Occipital lobe (tissue), 2 donors: ENCODE data around the gene ZNF213. TPM values are rescaled to one million over a fixed set of nuclear protein-coding genes. Genes with fewer than 3 reads are reported as not detected.

Experiments
- DNase-seq: peaks from one replicate; lab custom pipeline; 2025; lab: John Stamatoyannopoulos, UW
- total RNA-seq: library from RNA; depleted of rRNA; stranded (reverse); fragments of >200 nt; gene quantifications from one replicate; pipeline ENCODE4 v1.2.3, GENCODE V29; 2014

The ZNF213 gene, protein sequence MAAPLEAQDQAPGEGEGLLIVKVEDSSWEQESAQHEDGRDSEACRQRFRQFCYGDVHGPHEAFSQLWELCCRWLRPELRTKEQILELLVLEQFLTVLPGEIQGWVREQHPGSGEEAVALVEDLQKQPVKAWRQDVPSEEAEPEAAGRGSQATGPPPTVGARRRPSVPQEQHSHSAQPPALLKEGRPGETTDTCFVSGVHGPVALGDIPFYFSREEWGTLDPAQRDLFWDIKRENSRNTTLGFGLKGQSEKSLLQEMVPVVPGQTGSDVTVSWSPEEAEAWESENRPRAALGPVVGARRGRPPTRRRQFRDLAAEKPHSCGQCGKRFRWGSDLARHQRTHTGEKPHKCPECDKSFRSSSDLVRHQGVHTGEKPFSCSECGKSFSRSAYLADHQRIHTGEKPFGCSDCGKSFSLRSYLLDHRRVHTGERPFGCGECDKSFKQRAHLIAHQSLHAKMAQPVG
- 8.3 TPM for total RNA-seq

DNA sequence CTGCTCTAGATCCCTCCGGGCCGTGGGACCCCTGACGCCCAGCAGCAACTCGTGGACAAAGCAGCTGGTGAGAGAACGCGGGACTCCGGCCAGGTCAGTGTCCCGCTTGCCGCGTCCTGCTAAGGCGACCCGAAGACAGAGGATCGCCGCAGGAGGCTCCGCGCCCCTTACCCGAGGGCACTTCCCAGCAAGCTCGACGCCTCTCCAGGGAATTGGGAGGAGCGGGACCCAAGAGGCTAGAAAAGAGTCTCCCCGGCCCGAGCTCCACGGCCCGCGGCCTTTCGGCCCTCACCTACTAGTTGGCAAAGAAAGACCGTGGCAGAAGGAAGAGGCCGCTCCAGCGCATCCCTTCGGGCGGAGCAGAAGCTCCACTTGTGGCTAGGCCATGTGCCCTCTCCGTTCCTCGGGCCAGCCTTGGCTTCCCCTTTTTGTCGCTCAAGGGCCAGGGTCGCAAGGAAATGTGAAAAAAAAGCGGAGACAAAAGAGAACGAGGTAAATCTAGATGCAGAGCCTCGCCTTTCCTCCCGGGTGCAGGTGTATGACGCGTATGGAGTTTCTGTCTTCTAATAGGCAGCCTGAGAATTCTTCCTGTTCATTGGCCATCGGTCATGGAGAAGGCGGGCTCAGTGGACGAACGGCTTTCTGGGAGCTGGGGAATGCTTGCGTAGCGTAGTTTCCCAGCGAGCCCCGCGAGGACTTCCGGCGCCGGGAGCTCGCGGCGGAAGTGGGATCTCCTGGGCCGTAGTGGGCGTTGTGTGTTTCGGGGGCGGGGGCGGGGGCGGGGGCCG lies at the start of gene ZNF213:
TSS of gene ZNF213 (plus strand) at position 692 of the 788 bp plus-strand sequence. CDS start 2,252 bp downstream, outside the sequence.
- DNase-seq: peak; percentile 95

DNA sequence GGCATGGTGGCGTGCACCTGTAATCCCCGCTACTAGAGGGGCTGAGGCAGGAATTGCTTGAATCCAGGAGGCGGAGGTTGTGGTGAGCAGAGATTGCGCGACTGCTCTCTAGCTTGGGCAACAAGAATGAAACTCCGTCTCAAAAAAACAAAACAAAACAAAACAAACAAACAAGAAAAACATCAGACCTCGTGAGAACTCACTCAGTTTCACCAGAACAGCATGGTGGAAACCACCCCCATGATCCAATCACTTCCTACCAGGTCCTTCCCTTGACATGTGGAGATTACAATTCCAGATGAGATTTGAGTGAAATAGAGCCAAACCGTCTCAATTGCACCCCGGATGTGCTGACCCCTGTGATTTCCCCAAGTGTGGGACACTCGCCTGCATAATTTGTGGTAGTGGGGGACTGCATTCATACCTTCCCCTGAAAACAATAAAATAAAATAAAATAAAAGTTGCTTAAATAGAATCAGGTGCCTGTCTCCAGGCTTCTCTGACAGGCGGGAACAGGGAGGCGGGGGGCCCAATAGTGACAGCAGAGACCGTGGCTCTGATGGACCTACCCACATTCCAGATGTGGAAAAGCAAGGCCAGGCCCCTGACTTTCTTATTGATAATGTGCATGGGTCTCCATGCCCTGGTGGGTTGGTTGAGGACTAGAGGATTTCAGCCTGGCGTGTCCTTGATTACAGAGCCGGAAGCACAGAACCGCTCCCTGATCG lies 48.8 kb upstream of the ZNF213 start:
- DNase-seq: no peak

DNA sequence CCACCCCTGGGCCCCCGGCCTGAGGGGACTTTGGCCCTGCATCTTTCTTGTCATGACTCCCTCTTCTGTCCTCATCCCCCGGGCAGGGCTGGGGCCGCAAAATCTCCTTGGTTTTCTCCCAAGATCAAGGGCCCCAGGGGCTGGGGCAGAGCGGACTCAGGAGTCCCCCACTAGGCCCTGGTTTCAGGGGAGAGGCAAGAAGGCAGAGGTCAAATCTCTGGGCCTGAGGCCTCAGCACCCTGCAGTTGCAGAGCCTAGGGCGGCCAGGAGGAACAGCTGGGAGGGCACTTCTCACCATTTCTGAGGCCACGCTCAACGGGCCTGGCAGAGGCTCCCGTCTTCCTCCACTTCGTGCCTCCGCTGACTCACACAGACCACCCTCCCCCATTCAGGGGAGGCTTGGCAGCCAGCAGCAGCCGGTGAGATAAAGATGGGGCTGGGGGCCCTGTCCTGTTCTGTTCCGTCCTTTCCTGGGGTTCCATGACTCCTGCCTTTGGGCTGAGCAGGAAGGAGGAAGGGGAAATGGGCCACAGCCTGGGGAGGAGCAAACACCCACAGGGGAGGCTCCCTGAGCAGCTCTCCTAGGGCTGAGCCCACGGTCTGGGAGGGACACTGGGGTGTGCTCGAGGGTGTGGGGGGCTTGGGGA lies 48.1 kb upstream of the ZNF213 start:
- no peak for DNase-seq

DNA sequence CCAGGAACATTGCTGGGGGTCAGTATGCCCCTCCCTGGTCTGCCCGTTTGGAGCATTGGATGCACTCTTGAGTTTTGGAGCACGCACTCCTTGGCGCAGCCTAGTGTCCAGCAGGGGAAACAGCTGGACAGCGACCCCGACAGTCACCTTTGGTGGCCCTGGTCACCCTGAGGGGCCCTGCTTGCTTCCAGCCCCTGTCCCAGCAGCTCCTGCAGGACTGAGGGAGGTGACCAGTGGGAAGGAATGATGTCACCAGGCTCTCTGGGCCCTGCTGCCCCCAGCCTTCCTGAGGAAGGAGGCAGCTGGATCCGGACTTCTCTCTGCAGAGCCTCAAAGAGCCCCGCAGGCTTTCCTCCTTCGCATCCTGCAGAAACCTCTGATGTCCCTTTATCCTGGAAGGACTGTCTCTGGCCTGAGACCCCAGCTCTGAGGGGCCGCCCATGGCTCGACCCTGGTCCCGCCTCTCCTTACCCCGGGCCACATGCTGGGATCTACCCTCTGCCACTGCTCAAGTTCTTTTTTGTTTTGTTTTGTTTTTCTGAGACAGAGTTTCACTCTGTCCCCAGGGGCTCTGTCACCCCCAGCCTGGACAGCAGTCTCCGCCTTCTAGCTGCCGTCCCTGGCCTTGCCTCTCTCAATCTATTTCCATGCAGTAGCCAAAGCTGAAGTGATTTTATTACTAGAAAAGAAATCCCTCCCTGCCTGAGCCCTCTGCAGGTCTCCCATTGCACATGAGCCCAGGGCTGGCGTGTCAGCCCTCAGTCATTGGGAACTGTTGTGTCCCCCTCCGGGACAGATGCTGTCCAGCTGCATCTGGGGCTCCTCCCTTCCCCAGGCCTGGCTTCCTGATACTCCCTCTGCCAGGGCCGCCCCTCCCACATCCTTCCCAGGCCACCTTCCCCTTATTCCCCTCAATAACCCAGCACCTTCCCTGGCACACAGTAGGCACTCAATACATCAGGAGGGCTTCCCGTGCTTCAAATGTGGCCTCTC lies 47.3 kb upstream of the ZNF213 start:
- DNase-seq: no peak

DNA sequence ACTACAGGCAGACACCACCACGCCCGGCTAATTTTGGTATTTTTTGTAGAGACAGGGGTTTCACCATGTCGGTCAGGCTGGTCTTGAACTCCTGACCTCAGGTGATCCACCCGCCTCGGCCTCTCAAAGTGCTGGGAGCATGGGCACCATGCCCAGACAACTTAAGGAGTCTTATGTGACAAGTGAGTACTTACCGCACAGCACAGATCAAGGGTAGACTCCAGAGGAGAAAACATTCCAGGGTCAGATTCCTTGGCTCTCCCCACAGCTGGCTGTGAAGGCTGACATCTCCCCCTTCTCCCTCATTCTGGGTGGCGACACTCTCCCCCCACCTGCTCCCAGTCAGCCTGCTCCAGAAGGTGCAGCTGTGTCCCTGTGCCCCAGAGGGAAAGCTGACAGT lies 46.4 kb upstream of the ZNF213 start:
- no peak for DNase-seq

DNA sequence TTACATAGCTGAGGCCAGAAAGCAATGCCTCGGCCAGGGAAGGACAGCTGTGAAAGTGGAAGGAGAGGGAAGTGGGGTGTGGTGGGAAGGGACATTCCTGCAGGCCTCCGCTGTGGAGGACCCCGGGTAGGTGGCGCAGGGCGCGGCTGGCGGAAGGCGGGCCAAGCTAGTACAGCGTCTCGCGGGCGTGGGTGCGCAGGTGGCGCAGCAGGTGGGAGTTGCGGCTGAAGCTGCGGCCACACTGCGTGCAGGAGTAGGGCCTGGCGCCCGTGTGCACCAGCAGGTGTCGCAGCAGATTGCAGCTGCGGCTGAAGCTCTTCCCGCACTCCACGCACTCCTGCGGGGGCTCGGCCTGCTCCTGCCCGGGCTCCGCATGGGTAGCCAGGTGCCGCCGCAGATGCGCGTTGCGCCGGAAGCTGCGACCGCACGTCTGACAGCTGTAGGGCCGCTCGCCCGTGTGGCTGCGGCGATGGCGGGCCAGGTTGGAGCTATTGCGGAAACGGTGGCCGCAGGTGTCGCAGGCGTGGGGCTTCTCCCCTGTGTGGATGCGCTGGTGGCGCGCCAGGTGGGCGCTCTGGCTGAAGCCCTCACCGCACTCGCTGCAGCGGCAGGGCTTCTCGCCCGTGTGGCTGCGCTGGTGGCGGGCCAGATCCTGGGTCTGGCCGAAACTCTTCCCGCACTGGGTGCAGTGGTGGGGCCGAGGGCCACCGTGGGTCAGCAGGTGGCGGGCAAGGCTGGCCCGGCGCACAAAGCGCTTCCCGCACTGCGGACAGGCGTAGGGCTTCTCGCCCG lies 45.7 kb upstream of the ZNF213 start:
- no peak for DNase-seq

DNA sequence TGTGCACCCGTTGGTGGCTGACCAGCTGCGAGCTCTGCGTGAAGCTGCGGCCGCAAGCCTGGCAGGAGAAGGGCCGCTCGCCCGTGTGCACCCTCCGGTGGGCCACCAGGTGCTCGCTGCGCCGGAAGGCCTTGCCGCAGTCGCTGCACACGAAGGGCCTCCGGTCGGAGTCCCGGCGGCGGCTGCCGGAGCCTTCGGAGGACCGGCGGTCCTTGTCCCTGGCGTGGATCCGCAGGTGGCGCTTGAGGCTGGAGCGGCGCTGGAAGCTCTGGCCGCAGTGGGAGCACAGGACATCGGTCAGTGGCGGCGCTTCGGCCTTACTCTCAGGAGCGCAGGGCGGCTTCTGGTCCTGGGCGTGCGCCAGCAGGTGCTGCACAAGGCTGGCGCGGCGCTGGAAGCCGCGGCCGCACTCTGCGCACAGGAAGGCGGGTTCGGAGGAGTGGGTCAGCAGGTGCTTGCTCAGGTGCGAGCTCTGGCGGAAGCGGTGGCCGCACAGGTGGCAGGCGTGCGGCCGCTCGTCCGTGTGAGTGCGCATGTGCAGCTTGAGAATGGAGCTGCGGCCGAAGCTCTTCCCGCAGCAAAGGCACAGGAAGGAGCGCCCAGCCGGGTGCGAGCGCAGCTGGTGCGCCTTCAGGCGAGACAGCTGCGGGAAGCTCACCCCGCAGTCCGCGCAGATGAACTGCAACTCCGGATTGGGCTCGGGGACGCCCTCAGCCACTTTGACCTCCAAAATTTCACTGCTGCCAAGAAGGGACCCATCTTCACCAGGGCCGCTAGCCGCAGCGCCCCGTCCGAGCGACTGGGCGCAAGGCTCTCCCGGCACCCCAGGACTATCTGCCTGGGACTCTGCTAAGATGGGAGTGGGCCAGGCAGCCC lies 44.9 kb upstream of the ZNF213 start:
- DNase-seq: no peak

DNA sequence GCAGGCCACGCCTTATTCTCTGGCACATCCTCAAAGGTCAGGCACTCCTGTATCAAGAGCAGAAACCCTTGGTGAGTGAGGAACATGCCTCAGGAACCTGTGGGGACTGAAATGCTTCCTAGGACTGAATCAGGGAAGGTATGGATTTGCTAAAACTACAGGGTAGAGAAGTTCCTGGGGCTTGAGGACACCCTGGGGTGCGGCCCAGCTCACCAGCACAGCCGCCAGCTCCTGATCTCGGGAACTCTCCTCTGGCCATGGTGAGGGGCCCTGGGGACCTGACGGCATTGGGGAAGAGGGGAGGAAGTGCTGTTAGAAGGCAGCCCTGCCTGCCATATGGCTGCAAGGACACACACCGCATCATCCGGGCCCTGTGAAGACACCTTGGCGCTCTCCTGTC lies 43.3 kb upstream of the ZNF213 start:
- DNase-seq: no peak

DNA sequence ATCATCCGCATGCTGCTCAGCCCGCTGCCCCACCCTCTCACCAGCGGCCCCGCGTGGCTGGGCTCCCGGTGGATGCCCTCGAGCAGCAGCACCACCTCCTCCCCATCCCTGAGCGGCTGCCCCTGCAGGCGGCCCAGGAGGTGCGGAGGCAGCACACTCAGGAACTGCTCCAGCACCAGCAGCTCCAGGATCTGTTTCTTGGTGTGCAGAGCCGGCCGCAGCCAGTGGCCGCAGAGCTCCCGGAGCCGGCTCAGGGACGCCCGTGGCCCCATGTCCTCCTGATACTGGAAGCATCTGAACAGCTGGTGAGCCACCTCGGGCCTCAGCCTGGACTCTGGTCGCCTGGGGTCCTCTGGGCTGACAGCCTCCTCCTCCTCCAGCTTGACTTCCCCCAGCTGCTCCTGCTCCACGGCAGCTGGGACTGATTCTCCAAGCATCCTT lies 42.3 kb upstream of the ZNF213 start:
- DNase-seq: no peak

DNA sequence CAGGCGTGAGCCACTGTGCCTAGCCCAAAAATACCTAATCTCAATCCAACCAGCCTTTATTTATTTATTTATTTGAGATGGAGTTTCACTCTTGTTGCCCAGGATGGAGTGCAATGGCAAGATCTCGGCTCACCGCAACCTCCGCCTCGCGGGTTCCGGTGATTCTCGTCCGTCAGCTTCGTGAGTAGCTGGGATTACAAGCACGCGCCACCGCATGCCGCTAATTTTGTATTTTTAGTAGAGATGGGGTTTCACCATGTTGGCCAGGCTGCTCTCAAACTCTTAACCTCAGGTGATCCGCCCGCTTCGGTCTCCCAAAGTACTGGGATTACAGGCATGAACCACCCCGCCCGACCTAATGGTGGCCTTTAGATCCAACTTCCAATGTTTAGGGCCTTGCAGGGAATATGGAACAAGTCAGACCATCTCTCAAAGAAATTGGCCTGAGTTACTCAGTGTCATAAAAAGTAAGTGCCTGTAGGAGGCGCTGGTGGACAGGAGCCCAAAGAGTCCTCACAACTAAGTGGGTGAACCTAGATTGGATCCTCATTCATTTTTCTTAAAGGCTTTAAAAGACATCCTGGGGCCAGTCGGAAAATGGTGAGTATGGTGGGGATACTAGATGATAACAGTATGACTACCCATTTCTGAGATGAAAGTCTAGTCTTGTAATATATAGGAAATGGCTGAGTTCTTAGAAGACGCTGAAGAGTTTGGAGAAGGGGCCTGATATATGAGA lies 40.4 kb upstream of the ZNF213 start:
- no peak for DNase-seq

DNA sequence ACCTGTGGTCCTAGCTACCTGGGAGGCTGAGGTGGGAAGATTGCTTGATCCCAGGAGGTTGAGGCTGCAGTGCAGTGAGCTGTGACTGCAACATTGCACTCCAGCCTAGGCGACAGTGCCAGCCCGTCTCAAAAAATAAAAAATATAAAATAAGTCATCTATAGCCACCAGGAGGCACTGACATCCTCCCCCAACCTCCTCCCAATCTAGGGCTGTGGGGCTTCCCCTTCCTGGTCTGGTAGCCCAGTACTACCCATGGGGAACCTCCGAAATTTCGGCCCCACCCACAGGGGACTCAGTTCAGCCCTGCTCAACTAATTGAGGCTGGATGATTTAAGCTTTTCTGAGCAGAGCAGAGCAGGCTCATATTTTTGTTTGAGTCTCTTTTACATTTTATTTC lies 39.0 kb upstream of the ZNF213 start:
- no peak for DNase-seq

DNA sequence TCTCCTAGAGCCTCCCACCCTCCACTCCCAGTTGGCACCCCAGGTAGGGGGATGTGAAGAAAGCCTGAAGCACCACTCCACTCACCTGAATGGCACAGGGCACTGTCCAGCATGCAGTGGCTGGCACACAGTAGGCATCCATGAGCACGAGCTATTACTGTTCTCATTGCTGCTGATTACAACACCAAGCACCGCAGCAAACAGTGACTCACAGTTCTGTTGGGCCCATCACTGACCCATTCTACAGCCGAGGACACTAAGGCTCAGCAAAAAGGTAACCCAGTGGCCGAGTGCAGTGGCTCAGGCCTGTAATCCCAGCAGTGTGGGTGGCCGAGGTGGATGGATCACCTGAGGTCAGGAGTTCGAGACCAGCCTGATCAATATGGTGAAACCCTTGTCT lies 38.5 kb upstream of the ZNF213 start:
- DNase-seq: no peak

DNA sequence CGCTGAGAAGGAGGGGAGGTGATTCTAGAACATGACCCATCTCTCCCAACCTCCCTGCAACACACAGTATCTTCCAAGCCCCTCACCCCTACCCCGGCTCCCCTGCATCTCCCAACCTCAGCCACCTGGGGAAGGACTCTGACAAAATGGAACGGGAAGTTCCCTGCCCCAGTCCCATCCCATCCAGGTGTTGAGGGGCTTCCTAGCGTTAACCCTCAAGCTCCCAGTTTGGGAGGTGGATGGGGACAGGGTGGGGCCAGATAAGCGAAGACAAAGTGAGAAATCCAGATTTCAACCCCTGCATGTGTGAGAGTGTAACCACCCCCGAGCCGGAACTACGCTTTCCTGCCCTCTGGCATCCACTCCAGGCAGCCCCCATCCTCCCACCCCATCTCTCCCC lies 37.6 kb upstream of the ZNF213 start:
- no peak for DNase-seq

DNA sequence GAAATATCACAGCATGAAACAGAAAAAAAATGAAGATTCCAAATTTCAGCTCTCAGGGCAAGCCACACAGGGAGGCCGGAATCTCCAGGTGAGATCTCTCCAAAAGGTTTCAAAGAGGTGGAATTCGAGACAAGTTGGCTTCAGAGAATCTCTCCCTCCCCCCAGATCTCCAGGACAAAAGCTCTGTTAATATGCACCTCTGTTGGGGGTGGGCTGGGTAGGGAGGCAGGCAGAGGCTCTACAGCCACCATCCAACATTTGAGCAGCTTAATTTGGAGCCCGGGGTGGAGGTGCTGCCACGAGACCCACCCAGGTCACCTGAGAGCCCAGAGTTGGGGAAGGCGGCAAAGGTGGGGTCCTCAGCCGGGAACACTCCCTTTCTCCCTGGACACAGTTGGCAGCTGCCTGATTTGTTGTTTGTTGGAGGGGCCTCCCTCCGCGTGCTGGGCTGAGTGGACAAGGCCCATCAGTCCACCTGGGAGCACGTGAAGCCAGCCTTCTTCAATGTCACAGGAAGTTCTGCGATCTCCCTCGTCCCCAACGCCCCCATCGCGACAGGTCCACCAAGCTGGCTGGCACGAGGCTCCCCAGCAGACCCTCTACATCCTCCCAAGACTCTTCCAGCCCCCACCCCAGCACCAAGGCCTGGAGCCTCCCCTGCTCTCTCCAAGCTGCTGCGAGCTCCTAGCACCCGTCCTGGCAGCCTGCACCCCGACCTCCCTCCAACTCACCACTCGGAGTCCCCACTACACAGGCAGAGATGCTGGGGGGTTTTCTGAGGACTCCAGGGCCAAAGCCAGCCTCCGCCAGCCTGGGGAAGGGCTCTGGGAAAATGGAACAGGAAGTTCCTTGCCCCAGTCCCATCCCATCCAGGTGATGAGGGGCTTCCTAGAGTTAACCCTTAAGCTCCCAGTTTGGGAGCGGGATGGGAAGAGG lies 36.1 kb upstream of the ZNF213 start, which contains the start of gene ZSCAN10:
TSS of gene ZSCAN10 (minus strand) at position 836 of the 936 bp plus-strand sequence. CDS start 6,357 bp downstream, outside the sequence.
- DNase-seq: no peak

DNA sequence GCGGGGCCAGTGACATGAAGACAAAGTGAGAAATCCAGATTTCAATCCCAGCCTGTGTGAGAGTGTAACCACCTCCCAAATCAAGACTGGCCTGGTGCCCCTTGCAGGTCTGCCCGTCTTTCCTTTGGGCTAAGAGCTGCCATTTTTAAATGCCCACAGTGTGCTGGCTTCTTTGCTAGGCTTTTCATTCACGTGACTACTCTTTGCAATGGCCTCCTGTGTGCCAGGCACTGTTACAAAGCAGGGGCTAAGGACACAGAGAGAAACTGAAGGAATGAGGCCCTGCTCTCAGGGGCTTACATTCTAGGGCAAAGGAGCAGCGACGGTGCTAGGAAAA lies 35.5 kb upstream of the ZNF213 start:
- DNase-seq: no peak

DNA sequence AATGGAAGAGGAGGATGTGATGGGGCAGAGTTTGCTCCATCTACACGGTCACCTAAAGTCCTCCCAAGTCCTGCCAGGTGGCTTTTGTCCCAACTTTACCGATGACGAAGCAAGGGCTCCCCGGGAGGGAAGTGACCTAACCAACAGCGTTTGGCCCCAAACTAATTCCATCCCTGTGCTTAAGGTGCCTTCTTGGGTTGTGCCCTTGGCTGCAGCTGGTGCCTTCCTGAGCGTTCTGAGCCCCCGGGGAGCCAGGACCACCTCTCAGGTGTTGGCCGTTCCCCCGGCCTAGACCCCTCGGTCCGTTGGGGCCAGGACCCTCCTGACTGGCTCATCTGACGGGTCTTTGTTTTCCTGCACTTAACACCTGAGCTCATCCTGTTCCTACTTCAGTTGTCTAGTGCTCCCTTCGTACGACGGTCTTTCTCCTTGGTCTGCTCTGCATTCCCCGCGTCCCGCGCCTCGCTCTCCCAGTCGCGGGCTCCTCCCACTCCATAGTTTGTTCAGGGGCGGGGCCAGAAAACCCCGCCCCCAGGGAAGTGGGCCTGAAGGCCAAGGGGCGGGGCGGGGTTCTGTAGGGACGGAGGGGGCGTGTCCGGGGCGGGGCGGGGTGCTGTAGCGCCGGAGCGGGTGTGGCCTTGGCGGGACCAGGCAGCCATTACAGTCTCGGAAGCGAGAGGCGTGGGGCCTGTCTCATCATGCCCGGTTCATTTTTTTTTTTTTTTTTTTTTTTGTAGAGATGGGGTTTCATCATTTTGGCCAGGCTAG lies 34.9 kb upstream of the ZNF213 start:
- DNase-seq: no peak
